ENCODE measurements around the gene STK33.
"Not testable (repeated sequence)": the region's sequence is repeated elsewhere in the genome, so short reads cannot be mapped to it uniquely, and the experiment has no call there.

The STK33 gene

GRCh38 chr11:8533332-8533731 lies 60.7 kb downstream of the STK33 start:
- DNase-seq: peak; percentile 80

- peak; percentile 81 for DNase-seq
These were observed 61.6 kb downstream of the STK33 start for GRCh38 chr11:8532475-8532874.

DNA sequence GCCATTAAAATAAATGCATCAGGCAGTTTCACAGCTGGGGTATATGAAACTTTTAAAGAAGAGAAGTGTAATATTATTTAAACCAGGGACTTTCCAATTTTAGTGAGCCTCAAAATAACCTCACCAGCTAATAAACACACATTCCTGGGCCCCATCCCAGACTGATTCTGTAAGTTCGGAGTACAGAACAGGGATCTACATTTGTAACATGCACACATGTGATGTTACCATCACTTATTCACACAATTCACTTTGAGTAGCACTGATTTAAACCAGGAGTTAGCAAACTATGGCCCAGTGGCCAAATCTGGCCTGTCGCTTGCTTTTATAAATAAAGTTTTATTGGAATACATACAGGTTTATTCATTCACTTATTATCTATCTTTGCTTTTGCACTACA lies 62.0 kb downstream of the STK33 start:
- no peak for DNase-seq

GRCh38 chr11:8531312-8531711 lies 62.7 kb downstream of the STK33 start:
- DNase-seq: peak; percentile 99

- no peak for DNase-seq
These were observed 66.1 kb downstream of the STK33 start for GRCh38 chr11:8527939-8528338.

GRCh38 chr11:8523396-8523795 lies 70.6 kb downstream of the STK33 start:
- no peak for DNase-seq

DNA sequence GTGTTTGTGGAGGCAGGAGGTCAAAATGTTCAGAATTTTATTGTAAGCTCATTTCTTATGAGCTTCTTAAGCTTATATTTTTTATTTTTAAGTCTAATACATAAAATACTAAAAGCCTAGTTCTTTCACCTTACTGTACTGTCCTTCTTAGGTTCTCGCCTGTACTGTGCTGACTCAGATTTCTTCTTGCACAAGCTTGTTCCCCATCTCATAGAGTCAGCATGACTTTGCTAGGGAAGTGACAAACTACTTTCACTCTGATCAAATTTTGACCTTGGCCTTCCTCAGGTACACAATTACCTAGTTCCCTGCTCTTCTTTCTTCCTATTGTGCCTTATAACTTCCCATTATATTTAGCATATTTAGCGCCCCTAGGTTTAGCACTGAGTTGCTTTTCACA lies 81.5 kb downstream of the STK33 start:
- no peak for DNase-seq

GRCh38 chr11:8503910-8504364 lies 90.1 kb downstream of the STK33 start:
- DNase-seq: peak; percentile 38

DNA sequence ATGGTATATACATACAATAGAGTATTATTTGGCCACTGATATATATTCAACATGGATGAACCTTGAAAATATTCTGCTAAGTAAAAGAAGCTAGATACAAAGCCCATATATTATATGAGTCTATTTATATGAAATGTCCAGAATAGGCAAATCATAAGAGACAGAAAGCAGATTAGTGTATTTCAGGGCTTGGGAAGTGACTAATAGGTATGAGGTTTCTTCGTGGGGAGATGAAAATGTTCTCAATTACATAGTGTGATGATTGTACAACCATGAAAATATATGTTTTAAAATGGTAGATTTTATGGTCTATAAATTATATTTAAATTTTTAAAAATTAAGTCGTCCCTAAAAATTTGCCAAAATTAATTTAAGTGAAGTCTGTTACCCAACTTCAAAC lies 92.2 kb downstream of the STK33 start:
- DNase-seq: no peak

- DNase-seq: no peak
These were observed 105.6 kb downstream of the STK33 start for GRCh38 chr11:8488395-8488794.

DNA sequence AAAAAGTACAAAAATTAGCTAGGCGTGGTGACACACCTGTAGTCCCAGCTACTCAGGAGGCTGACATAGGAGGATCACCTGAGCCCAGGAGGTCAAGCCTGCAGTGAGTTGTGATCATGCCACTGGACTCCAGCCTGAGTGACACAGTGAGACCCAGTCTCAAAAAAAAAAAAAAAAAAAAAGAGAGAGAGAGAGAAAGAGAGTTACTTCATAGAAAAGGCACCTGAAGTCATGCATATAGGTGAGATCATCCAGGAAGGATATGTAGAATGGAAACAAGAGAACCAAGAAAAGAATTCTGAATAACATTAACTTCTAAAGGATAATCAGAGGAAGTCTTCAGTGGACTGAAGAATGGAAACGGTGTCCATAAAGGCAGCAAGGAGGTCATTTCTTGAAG lies 106.8 kb downstream of the STK33 start:
- DNase-seq: no peak

GRCh38 chr11:8484251-8484650 lies 109.8 kb downstream of the STK33 start:
- no peak for DNase-seq

GRCh38 chr11:8480858-8481257 lies 113.2 kb downstream of the STK33 start:
- DNase-seq: no peak

- no peak for DNase-seq
These were observed 116.3 kb downstream of the STK33 start for GRCh38 chr11:8477680-8478079.

GRCh38 chr11:8477151-8477550 lies 116.9 kb downstream of the STK33 start:
- DNase-seq: no peak

GRCh38 chr11:8467806-8468205 lies 126.2 kb downstream of the STK33 start:
- DNase-seq: not testable (repeated sequence)

GRCh38 chr11:8467356-8467755 lies 126.7 kb downstream of the STK33 start:
- DNase-seq: not testable (repeated sequence)

GRCh38 chr11:8466884-8467283 lies 127.1 kb downstream of the STK33 start:
- not testable (repeated sequence) for DNase-seq

DNA sequence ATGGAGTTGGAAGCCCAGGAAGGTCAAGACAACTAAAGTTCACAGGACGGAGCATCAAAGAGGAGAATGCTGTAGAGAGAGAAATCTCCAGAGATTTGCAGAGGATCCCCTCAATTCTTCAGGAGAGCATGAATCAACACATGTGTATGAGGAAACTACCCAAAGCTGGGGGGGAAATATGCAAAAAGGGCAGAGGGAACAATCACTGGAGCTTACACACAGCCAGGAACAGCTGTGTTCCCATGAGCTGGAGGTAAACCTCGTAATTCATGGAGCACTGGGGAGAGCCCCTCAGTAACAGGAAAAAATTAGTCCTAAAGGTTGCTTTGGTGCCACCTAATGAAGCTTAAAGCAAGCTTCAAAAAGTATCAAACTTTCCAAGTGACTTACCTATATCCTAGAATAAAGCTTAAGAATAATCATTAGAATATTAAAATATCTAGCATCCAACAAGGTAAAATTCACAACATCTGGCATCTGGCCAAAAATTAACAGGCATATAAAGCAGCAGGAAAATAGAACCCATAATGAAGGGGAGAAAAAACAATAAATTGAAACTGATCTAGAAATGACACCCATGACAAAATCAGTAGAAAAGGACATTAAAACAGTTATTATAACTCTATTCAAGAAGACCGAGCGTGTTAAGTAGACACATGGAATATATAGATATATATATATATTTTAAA lies 134.2 kb downstream of the STK33 start:
- peak; percentile 47 for DNase-seq

DNA sequence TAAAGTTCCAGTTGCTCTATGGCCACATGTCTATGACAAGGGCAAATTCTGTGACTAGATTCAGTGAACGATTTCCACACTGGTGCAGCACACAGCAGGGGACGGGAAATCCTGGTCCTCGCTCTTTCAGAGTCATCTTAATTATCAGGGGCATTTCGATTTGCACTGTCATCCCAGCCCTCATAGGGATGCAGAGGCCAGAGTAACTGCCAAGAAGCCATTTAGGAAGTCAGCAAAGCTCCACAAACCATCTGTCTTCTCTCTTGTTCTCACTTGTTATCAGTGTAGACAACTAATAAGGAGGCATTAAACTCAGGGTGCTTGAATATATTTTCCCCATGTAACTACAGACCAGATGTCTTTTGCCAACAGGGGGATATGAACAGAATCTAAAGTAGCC lies 151.7 kb downstream of the STK33 start:
- peak; percentile 88 for DNase-seq

- DNase-seq: no peak
These were observed 153.4 kb downstream of the STK33 start for GRCh38 chr11:8440649-8441048.

GRCh38 chr11:8429483-8429882 lies 164.5 kb downstream of the STK33 start:
- no peak for DNase-seq

GRCh38 chr11:8426076-8426475 lies 168.0 kb downstream of the STK33 start:
- no peak for DNase-seq

- no peak for DNase-seq
These were observed 178.8 kb downstream of the STK33 start for GRCh38 chr11:8415195-8415594.

All from NCI-H69 (cell line).